ENCODE measurements around the gene SLC35G3.
"Not testable (repeated sequence)": the region's sequence is repeated elsewhere in the genome, so short reads cannot be mapped to it uniquely, and the experiment has no call there.

The SLC35G3 gene

GRCh38 chr17:35194001-35194400 is at the start of gene SLC35G3:
Gene SLC35G3 (minus strand): TSS chr17:35194393. CDS start chr17:35194307, 86 bp downstream.
- DNase-seq (ENCODE audit: low spot score) = not testable (repeated sequence)

DNA sequence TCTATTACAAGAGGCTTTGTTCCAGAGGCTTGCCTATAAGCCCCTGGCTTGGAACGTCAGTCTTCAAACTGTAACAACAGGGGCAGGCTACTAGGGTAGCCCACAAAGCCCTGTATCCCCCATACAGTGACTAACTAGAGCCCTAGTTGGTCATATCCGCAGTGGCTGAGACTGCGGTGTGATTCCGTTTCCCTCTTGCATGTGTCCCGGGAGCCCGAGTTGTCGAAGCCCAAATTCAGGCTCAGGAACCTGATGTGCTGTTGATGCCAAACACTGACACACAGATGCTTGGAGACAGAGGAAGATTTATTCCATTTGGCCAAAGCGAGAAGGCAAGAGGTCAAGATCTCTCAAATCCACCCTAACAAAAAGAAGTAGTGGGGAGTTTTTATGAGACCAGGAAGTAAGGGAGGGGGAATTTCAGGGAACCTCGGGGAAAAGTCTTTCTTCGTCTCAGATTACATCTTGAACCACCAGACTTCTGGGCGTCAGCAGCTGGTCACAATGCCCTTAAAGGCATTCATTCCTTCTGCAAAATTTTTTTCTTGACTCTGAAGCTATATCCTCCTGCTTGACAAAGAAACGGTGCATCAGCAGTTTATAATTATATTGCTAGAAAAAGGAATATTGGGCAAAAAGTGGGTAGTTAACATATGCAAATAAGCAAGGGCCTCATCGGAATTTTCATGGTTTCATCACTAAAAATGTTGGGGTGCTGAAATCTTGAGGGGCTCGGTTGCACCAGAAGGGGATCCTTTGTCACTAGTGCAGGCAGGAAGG is 49.6 kb upstream of the SLC35G3 start:
- peak; percentile 88 for DNase-seq (ENCODE audit: low spot score)

DNA sequence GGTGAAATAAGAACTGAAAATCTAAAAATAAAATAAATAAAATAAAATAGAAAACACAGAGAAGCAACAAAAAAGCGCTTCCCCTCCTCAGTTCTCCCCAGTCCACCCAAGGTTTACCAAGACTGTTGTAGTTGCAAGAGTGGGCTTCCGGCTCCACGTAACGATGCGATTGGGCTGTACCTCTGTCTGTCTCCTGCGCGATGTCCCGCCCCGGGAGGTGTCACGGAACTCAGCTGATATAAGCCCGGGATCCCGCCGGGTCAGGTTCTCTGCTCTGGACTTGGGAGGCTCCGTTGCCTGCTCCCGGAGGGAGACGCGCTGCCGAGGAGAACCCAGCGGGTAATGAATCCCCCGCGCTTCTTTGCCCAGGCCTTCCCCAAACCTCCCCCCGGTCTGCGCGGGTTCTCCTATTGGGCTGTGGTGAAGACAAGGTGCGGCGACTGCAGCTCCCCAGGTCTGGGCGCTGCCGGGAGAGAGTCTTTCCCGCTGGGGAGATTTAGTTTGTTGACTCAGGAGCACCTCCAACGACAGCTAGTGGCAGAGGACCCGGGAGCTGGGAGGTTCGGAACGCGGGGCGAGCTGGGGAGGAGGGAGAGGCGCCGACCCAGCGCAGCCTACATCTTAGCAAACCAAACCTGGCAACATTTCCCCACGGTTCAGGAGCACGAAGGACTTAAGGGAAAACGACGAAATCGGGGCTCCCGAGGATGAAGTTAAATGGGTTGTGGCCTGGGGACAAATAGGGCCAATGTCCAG is 48.8 kb upstream of the SLC35G3 start, which contains the start of gene SLFN5:
Gene SLFN5 (plus strand): TSS at position 268 of the 756 bp plus-strand sequence. CDS start 15,619 bp downstream, outside the sequence.
- DNase-seq (ENCODE audit: low spot score) = peak; percentile 94

DNA sequence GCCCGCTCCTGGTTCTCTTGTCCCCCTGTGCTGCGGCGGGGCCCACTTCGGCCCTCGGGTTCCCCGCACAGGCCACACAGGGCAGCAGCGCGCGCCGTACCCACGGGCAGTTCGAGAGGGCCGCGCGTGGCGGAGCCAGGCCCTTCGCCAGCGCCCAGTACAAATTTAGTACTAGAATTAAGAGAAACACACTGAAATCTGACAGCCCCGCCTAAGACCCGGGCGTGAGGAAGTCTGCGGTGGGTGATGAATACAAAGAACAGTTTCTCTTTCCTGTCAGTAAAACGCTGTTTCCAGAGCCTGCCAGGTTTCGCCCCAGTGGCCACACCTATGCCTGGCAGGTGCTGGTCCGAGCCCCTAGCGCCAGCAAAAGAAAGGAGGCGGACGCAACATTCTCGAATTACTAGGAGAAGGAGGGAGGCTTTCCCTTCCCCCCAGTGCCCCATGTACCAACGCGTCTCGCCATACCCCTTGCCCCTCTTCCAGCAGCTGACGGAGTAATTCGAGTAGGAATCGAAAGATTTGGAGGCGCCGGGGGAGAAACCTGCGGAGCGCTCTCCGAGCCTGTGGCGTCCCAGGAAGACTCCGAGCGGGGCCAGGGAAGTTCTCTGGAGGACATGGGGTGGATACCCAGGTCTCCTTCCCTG is 48.1 kb upstream of the SLC35G3 start:
- peak; percentile 84 for DNase-seq (ENCODE audit: low spot score)

DNA sequence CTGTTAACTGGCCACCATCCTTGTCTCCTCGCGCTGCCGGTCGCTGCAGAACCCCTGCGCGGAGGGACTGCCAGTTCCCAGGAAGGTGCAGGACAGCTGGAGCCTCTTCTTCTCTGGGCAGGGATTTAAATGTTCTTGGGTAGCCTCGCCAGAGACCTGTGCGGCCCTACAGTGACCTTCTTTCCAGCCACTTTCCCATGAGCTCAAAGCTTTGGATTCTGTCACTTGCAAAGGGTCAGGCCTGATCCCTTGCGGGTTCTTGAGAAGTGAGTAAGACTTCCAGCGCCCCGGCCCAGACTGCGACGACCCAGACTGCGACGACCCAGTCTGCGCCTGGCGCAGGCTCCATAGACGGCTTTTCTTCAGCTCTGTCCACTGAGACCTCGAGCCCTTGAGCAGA is 47.3 kb upstream of the SLC35G3 start:
- no peak for DNase-seq (ENCODE audit: low spot score)

DNA sequence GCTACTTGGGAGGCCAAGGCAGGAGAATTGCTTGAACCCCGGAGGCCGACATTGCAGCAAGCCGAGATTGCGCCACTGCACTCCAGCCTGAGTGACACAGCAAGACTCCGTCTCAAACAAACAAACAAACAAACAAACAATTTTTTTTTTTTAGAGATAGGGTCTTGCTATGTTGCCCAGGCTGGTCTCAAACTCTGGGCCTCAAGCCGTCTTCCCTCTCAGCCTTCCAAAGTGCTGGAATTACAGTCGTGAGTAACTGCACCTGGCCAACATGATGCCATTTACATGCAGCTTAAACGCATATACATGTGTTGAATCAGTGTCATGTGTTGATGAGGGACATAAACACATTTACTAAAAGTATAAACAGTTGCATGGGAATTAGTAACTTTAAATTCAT is 46.7 kb upstream of the SLC35G3 start:
- no peak for DNase-seq (ENCODE audit: low spot score)

- DNase-seq (ENCODE audit: low spot score) = no peak
These were observed 45.6 kb upstream of the SLC35G3 start for GRCh38 chr17:35239823-35240222.

DNA sequence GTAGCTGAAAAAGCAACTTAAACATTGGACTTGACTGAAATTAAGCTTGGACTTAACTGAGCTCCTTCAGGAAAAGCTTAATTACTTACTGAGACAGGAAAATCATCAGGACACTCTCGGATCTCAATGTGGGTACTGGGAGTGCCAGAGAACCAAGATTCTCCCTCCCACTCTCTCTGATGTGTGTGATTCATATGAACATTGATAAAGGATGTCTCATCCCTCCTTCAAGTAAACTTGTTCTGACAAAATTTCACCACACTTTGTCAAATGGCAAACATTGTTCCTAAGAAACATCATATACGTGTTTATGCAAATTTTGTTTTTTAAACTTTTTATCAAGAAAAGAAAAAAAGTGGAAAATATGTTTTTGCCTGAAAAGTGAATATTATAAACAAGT is 44.6 kb upstream of the SLC35G3 start:
- peak; percentile 65 for DNase-seq (ENCODE audit: low spot score)

GRCh38 chr17:35236821-35237220 is 42.6 kb upstream of the SLC35G3 start:
- DNase-seq (ENCODE audit: low spot score) = no peak

DNA sequence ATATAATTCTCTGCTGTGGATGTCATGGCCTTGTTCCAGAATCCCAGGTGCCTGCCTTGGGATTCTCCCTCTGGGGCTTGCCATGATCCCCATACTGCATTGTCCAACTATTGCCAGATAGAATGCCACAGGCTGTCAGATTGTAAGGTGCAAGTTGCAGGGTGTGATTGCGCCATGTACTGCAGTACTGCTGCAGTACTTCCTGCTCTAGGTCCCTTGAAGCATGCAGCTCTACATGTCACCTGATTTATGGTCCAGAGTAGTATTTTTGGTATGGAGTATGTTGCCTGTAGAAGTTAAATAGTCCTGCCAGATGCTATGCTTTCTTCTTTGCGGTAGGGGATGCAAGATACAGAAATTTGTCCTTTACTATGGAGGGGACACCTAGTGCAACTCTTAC is 41.7 kb upstream of the SLC35G3 start:
- no peak for DNase-seq (ENCODE audit: low spot score)

DNA sequence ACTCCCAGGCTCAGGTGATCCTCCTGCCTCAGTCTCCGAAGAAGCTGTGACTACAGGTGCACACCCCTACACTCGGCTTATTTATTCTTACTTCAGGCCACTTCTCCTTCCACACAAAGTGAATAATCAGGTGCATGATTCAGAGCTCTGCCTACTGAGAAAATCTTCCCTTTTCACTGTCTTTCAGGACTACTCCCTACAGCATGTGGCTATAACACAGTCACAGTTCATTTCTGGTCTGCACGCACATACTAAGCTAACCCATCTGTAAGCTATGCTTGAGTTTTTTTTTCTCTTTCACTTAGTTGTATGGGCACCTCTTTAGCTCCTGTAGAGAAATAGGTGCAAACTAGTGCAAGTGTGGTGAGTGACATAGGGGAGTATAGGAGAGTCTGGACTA is 41.1 kb upstream of the SLC35G3 start:
- no peak for DNase-seq (ENCODE audit: low spot score)

GRCh38 chr17:35234315-35234714 is 40.1 kb upstream of the SLC35G3 start:
- DNase-seq (ENCODE audit: low spot score) = not testable (repeated sequence)

- no peak for DNase-seq (ENCODE audit: low spot score)
These were observed 35.4 kb upstream of the SLC35G3 start for GRCh38 chr17:35229638-35230037.

GRCh38 chr17:35227546-35227945 is 33.4 kb upstream of the SLC35G3 start:
- DNase-seq (ENCODE audit: low spot score) = no peak

DNA sequence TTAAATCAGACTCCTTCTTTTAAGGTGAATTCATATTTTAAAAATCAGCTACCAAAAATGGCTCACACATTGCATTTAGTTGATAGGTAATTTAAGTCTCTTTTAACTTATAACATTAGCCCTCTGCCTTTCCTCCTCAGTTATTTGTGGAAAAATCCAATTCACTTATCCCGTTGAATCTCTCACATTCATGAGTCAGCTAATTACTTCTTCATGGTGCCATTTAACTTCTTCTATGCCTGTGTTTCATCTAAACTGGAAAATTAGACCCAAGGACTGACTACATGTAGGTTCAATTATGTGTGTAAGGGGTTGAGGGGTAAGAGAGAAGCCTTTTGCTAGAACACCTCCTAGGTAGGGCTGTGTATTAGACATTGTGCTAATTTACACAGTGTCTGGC is 30.2 kb upstream of the SLC35G3 start:
- no peak for DNase-seq (ENCODE audit: low spot score)

GRCh38 chr17:35222452-35222851 is 28.3 kb upstream of the SLC35G3 start:
- DNase-seq (ENCODE audit: low spot score) = no peak

GRCh38 chr17:35218915-35219314 is 24.7 kb upstream of the SLC35G3 start:
- DNase-seq (ENCODE audit: low spot score) = no peak

GRCh38 chr17:35217107-35217506 is 22.9 kb upstream of the SLC35G3 start:
- no peak for DNase-seq (ENCODE audit: low spot score)

- no peak for DNase-seq (ENCODE audit: low spot score)
These were observed 20.6 kb upstream of the SLC35G3 start for GRCh38 chr17:35214631-35215273.

DNA sequence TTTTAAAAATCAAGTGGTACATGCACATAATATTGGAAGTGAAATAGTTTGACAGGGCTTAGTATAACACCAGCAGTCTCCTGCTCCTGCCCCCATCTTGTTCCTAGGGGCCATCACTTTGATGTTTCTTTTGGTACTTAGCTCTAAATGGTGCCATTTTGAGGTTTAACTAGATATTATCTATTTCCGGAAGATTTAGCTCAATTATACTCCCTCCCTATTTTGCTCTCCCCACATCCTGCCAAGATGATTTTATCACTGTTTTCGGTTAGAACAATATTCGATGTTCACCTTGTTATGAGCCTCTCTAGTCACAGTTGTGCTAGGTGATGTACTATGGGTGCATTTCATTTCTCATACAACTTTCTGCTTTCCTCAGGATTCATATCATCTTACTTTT is 20.0 kb upstream of the SLC35G3 start:
- no peak for DNase-seq (ENCODE audit: low spot score)

GRCh38 chr17:35213412-35213940 is 19.3 kb upstream of the SLC35G3 start:
- DNase-seq (ENCODE audit: low spot score) = no peak

DNA sequence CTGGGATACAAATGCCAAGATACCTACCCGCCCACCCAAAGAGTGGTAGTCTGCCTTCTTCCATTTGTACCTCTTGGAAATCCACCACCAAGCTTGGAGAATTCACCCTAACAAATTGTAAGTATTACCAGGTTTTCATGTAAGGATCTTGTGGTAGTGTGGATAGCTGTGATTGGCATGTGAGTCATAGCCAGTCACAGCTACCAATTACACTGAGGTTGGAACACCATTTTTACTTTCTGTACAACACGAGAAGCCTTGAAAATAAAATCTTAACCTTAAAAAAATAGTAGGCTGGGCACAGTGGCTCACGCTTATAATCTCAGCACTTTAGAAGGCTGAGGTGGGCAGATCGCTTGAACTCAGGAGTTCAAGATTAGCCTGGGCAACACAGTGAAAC is 18.5 kb upstream of the SLC35G3 start:
- no peak for DNase-seq (ENCODE audit: low spot score)

Data from RKO (cell line).